8988T (cell line): ENCODE measurements around the gene SPSB2.

Experiments
- DNase-seq: peaks from one replicate; pipeline ENCODE4 v3.0.0; 2011

SPSB2 gene

DNA sequence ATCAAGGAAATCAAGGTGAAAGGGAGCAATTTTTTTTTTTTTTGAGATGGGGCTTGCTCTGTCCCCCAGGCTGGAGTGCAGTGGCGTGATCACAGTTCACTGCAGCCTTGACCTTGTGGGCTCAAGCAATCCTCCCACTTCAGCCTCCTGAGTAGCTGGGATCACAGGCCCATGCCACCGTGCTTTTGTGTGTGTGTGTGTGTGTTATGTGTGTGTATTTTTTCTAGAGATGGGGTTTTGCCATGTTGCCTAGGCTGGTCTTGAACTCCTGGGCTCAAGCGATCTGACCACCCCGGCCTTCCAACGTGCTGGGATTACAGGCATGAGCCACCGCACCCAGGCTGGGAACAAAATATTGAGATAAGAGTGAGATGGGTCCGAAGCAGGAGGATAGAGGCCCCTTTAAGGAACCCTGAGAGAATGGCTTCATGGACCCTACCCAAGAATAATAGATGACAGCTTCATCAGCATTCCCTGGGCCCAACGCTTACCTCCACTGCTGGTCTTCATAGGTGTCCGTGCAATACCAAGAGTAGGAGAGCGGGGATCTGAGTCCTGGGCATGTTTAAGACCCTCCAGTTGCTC is 23.0 kb downstream of the SPSB2 start:
- no peak for DNase-seq

DNA sequence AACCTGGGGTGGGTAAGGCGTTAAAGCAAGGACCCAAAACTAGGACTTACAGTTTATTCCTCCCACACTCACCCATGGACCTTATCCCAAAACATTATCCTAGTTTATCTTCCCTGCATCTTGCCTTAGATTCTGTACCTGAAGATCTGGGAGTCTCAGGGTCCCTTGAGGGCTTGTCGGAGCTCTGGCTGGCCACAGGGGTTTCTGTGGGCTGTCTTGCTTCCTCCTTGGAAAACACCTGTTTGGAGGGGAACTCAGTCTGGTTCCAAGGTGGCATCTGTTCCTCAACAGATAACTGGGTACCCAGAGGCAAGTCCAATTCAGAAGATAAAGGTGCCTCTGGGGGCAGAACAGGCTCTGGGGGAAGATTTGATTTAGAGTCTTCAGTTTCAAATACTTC is 23.7 kb downstream of the SPSB2 start:
- DNase-seq, result no peak

DNA sequence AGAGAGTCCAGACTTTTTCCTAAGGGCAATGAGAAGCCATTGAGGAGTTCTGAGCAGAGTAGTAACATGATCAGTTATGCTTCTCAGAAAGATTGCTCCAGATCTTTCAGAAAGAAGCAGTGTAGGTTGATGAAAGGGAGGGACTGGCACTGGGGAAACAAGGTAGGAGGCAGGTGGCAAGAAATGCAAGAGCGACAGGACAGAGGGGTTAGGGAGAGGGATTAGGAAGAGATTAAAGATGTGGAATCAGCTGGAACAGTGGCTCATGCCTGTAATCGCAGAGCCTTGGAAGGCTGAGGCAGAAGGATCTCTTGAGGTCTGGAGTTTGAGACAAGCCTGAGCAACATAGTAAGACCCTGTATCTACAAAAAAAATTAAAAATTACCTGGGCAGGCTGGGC is 25.4 kb downstream of the SPSB2 start:
- no peak for DNase-seq

DNA sequence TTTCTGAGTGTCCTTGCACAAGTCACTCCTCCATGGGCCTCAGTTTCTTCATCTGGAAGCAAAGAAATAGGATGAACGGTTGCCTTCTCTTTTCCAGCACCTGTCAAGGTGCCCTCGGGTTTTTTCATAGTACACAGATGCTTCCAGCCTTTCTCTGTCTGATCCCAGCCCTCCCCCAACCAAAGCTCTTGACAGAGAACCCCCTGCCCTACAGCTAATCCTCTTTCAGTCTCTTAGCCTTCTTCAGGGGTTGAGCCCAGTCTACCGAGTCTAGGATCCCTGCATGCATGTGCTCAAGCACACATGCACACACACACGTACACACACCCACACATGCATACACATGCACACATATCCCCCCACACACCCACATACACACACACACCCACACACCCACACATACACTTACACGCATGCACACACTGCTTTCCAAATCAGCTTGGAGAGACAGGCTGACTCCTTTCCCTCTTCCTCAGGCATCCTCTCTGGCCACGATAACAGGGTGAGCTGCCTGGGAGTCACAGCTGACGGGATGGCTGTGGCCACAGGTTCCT is 26.7 kb downstream of the SPSB2 start:
- no peak for DNase-seq

DNA sequence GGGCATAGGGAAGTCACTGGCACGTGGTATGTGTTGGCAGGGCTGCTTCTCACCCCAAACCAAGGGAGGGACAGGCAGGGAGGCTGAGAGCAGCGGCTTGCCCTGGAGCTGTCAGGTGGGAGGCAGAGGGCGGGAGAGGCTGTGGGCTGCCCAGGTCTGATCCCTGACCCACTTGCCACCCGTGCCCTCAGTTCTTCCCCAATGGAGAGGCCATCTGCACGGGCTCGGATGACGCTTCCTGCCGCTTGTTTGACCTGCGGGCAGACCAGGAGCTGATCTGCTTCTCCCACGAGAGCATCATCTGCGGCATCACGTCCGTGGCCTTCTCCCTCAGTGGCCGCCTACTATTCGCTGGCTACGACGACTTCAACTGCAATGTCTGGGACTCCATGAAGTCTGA is 27.7 kb downstream of the SPSB2 start:
- DNase-seq, result no peak

DNA sequence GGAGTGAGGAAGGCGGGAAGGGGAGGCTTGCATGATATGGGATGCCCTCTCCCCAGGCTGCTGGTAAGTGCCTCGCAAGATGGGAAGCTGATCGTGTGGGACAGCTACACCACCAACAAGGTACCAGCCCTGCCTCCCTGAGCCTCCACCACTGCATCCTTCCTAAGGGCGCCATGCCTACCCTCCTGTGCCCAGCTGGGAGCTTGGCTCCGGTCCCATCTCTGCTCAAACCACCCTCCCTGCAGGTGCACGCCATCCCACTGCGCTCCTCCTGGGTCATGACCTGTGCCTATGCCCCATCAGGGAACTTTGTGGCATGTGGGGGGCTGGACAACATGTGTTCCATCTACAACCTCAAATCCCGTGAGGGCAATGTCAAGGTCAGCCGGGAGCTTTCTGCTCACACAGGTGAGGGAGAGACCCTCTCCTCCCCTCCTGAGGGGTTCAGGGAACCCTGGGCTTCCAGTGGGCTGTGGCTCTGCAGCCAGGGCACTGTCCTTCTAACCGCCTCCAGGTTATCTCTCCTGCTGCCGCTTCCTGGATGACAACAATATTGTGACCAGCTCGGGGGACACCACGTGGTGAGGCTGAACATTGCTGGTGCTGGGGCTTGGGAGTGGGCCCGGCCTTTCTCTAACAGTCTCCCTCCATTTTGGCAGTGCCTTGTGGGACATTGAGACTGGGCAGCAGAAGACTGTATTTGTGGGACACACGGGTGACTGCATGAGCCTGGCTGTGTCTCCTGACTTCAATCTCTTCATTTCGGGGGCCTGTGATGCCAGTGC is 29.8 kb downstream of the SPSB2 start:
- DNase-seq, result no peak

DNA sequence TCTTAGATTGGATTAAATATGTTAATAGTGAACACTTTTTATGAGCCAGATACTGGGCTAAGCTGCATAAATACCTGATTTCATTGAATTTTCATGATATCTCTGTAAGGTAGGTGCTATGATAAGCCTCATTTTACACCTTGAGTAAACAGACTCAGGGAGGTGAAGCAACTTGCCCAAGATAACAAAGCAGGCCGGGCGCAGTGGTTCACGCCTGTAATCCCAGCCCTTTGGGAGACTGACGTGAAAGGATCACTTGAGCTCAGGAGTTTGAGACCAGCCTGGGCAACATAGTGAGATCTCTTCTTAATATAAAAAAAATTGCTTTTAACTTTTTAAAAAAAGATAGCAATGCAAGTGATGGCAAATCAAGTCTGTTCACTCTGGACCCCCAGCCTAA is 31.0 kb downstream of the SPSB2 start:
- DNase-seq, result no peak

DNA sequence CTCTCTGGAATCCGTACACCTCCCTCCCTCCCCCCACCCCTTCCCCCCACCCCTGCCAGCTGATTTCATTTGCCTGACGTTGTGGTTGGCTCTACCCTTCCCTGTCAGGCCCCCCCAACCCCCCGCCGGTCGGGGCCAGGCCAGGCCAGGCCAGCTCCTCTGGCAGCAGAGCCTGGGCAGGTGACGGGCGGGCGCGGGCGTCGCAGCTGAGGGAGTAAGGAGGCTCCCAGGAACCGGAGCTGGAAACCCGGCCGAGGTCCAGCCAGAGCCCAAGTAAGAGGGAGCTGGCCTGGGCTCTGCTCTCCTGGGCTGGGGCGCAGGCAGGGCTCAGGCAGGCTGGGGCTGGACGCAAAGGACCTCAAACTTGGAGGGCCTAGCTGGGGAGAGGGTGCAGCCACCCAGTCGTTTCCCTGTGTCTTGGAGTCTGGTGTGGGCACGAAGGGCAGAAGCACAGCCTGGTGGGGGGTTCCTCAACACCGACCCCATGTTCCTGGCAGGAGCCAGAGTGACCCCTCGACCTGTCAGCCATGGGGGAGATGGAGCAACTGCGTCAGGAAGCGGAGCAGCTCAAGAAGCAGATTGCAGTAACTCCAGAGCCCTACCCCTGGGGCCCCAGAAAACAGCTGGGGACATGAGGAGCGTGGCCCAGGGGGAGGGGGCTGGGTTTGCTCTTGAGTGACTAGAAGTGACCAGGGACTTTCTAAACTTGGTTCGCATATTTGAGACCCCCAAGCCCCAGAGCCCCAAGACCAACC is 32.2 kb downstream of the SPSB2 start, which contains the start of gene GNB3:
Gene GNB3 (plus strand): TSS at position 165 of the 755 bp plus-strand sequence. CDS start 363 bp downstream, at position 528.
- DNase-seq, result no peak

DNA sequence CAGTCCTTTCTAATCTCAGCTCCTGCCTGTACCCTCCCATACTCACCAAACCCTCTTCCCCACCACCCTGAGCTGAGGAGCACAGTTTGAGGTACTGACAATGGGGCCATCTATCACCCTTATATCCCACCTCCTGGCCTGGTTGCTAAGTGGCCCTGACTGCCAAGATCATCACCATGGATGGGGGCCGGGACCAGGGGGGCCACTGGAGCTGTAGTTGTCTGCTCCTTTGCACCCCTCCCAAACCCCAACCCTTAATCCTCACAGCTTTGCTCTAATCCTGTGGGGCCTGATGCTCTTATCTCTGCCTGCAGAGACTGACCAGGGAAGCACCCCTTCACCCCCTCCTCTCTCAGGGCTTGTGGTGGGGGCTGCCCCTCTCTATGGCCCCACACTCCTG is 32.8 kb downstream of the SPSB2 start:
- DNase-seq, result no peak

DNA sequence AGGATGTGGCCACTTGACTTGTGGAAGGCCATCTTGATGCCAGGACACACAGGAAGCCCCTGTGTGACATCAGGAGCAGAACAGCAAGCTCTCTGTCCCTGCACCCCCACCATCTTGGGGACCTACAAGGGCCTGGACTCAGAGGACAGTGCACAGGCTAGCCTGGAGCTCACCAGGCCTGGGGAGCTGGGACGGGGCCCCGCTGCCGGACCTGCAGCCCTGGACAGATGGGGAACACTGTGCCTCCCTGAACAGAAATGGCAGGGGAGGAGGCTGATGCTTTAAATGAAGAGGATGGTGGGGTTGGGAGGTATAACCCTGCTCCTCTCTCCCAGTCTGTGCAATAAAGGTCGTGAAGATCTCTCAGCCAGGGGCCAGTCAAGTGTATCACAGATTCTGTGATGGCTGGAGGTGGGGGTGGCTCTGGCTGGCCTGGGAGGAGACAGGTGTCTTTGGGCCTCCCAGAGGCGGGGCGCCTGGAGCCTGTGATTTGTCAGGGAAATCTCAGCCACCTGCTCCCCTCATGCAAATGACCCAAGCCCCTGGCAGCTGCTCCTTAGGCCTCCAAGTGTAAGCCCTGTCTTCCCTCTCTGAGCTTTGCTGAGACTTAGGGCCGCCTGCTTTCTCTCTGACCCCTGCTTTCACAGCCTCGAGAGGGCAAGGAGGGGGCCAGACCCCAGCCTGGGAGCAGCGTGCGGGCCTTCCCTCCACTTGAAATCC is 33.5 kb downstream of the SPSB2 start:
- DNase-seq, result no peak

DNA sequence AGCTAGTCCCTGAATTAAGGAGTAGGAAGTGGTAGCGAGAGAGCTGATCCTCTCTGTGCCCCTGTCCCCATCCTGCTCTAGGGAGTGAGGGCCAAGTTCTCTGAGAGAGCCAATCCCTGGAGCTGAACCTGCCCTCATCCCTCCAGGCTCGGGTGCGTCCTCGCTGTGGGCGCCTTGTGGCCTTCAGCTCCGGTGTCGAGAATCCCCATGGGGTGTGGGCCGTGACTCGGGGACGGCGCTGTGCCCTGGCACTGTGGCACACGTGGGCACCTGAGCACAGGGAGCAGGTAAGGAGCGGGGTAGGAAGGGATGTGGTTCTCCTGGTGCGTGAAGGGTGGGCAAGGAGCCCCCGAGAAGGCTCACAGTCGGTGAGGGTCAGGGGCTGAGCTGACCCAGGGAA is 34.2 kb downstream of the SPSB2 start:
- DNase-seq, result no peak

DNA sequence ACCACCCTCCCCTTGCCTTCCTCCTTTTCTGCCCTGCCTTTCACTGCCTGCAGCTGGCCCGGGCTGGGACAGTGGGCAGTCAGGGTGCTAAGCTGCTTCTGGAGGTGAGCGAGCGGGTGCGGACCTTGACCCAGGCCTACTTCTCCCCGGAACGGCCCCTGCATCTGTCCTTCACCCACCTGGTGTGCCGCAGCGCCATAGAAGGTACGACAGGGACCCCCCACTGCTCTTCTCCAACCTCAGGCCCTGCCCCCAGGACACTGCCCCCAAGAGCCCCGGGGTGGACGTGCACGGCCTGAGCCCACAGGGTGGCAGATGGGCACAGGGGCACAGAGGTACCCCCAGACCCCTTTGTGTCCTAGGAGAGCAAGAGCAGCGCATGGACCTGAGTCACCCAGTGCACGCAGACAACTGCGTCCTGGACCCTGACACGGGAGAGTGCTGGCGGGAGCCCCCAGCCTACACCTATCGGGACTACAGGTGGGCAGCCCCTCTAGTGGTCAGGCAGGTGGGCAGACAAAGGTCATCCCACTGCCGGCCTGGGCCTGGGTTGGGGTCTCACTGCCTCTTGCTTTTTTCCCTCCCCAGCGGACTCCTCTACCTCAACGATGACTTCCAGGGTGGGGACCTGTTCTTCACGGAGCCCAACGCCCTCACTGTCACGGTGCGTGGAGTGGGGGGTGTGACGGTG is 35.6 kb downstream of the SPSB2 start:
- no peak for DNase-seq

DNA sequence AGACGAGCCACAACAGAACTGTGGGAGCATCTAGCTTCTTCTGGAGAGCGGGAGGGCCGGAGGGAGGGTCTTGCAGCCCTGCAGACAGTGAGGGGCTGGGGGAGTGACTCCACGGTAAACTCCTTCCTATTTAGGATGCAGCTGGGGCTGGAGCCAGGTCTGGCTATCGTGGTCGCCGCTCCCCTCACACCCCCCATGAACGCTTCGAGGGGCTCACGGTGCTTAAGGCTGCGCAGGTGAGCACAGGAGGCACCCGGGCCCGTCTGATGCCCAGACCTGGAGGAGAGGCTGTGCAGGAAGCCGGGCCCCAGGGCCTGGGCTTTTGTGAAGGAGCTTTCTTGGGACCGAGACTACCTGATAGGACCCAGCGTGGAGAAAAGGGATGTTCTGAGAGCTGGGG is 36.3 kb downstream of the SPSB2 start:
- no peak for DNase-seq

DNA sequence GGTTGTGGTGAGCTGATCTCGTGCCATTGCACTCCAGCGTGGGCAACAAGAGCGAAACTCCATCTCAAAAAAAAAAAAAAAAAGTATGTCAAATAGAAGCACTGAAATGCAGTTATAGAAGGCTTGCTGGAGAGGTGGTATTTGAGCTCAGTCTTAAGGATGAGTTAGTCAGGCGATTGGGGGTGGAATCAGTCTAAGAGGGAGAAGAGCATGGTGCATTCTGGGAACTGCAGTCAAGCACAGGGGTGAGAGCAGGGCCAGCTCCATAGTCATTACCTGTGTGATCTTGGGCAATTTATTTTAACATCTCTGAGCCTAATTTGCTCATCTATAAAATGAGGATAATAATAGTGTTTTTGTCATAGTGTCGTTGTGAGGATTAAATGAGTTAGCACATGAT is 38.2 kb downstream of the SPSB2 start:
- DNase-seq, result no peak

DNA sequence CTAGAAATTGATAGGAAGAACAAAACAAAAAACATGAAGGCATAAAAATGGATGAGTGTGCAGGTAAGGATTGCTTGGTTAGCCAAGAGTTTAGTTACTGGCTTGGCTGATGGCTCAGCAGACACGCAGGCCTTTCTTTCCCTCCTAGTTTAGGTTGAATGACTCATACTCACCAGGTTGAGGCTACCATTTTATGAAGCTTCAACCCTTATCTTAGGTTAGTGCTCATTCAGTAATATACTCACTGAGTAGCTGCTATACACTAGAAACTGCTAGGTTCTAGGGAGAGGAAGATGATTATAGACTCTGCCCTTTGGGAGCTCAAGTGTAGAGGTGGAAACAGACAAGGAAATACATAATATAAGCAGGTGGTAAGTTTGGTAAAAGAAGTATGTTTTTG is 38.8 kb downstream of the SPSB2 start:
- no peak for DNase-seq

DNA sequence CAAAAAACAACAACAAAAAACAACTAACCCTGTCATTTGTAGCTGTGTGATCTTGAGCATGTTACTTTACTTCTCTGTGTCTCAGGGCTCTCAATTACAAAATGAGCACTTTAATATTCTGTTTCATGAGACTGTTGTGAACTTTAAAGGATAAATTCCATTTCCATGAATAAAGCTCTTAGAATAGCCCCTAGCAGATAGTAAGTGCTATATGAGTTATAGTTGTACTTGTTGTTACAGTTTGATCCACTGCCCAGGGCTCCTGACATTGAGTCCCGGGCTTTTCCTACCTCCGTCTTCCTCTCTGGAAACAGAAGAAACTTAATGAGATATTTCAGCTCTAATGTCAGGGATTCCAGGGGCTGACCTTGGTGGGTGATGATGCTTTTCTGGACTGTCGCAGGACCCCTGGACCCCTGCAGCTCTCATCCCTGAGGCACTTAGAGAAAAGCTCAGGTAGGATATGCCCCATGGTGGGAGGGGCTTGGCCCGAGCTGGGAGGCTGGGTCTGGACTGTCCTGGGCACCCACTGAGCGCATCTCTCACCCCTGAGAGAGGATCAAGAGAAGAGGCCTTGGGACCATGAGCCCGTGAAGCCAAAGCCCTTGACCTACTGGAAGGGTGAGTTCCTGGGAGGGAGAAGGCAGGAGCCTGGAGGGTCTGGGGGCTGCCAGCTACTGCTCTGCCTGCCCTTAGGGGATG is 39.8 kb downstream of the SPSB2 start:
- DNase-seq, result no peak

DNA sequence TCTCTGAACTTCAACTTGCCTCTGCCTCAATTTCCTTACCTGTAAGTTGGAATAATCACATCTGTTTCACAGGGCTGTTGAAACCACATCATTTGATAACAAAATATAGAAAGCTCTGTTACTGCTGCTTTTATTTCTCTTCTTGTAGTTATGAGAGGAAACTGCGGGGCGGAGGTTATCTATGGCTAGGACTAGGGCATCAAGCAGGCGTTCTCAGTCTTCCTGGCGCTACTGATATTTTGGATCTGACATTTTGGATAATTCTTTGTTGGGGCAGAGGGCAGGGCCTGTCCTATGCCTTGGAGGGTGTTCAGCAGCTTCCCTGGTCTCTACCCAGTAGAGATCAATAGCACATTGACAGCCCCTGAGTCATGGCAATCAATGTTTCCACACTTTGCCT is 41.0 kb downstream of the SPSB2 start:
- DNase-seq, result no peak

DNA sequence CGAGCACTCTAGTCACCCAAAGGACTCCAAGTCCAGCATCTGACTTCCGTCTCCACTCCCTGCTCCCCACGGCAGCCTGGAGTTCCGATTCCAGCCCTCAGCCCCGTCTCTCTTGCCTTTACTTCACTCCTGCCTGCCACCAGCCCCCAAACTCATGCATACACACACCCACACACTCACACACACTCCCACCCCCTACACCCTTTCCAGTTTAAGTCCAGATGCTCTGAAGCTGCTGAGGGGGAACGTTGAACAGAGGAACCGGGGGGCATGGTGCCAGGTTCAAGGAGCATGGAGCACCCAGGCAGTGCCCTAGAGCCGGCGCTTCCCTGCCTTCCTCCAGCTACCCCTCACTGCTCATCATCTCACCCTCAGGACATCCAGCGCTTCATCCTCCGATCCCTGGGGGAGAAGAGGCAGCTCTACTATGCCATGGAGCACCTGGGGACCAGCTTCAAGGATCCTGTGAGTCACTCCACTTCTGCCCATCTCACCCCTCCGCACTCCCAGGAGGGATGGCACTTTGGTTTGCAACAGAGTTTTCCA is 41.6 kb downstream of the SPSB2 start:
- DNase-seq, result no peak

DNA sequence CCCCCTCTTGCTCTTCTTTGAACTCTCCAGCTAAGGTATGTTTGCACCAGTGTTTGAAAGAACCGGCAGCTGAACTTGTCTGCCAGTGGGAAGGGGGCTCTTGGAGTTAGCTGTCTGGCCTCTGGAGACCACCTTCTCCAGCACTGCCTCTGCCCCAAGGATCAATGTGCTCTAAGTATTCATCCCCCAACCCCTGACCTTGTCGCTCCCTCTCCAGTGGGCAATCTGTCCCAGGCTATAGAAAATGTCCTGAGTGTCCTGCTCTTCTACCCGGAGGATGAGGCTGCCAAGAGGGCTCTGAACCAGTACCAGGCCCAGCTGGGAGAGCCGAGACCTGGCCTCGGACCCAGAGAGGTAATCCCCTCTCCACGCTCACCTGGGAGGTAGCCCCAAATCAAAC is 42.1 kb downstream of the SPSB2 start:
- no peak for DNase-seq

DNA sequence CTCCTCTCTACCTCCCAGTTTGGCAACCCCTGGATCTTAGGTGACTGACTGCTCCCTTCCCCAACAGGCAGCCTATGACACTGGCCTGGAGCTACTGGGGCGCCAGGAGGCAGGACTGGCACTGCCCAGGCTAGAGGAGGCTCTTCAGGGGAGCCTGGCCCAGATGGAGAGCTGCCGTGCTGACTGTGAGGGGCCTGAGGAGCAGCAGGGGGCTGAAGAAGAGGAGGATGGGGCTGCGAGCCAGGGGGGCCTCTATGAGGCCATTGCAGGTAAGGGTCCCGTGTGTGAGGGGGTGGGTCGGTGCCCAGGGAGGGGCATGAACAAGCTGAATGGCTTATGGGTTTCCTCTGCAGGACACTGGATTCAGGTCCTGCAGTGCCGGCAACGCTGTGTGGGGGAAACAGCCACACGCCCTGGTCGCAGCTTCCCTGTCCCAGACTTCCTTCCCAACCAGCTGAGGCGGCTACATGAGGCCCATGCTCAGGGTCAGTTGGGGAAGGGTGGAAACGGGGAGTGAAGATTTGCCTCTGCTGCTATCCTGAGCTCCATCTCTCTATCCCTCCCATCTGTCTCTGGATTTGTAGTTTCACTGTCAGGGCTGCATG is 42.7 kb downstream of the SPSB2 start:
- DNase-seq, result no peak
